Retina (tissue), 1 donor: ENCODE data around the gene PDCD1.

Experiments
- DNase-seq: peaks from one replicate; pipeline ENCODE4 v3.0.0-alpha.2; 2016

Gene PDCD1

DNA sequence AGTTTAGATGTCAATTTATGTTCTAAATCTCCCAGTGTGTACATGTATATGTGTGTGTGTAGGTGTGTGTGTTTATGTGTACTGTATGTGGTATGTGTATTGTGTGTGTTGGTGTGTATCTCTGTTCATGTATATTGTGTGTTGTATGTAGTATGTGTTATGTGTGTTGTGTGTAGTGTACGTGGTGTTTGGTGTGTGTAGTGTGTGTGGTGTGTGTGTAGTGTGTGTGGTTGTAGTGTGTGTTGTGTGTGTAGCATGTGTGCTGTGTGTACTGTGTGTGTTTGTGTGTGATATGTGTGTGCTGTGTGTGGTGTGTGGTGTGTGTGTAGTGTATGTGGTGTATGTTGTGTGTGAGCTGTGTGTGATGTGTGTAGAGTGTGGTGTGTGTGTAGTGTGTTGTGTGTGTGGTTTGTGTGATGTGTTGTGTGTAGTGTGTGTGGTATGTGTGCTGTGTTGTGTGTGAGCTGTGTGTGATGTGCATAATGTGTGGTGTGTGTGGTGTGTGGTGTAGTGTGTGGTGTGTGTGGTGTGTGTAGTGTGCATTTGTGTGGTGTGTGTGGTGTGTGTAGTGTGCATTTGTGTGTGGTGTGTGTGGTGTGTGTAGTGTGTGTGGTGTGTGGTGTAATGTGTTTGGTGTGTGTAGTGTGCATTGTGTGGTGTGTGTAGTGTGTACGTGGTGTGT is 5.6 kb upstream of the PDCD1 start:
- DNase-seq: no peak

DNA sequence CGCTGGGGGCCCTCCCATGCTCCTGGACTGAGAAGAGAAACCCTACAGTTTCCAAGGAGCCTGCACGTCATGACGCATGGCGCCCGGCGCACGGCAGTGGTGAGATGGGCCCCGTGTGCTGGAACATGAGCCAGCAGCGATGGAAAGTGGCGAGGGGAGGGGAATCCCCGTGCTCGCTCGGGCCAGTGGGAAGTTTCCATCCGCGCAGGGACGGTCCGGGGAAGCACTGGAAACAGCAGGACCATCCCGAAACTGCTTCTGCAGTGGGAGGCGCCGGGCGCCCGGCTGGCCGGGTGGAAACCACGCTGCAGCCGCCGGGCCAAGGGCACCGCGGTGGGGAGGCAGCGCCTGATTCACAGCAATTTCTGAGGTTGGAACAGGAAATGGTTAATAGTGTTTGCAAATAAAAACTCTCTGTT is 4.9 kb upstream of the PDCD1 start:
- no peak for DNase-seq

DNA sequence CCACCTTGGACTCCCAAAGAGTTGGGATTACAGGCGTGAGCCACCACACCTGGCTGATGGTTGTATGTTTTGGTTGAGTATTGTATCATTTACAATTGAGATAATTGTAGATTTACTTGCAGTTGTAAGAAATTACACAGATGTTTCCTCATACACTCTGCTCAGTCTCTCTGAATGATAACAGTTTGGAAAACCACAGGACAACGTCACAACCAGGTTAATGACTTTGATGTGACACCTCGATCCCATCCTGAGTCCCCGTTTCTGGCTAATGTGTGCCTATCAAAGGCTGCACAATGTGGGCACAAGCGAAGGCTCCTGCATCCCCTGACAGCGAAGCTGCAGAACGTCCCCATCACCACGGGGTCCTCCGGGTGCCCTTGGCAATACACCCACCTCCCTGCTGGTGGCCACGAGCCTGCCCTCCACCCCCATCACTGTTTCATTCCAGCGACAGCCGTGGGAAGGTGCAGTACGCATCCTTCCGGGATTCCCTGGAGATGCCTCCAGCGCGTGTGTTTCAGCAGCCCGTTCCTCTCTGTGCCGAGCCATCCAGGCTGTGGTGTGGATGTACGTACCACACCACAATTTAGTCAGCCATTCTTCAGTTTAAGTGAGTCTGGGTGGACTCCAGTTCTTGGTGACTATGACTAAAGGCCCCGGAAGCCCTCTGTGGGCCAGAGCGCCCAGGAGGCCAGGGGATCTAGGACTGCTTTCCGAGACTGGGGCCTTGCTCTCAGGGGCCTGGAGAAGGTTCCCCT is 4.3 kb upstream of the PDCD1 start:
- no peak for DNase-seq

DNA sequence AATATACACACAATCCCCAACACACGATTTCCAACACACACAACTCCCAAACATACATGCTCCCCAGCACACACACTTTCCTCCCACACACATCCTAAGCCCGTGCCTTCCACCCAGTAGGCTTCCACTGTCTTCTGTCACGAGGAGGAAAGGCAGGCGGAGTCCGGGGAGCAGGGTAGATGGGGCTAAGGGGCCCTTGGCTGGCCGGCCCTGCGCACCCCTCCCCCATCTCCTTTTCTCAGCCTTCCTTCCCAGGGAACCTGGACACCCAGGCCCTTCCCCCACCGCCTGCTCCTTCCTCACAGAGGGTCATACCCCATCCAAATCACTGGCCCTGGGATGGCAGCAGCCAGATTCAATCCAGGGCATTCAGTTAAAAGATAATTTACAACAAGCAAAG is 3.4 kb upstream of the PDCD1 start:
- no peak for DNase-seq

DNA sequence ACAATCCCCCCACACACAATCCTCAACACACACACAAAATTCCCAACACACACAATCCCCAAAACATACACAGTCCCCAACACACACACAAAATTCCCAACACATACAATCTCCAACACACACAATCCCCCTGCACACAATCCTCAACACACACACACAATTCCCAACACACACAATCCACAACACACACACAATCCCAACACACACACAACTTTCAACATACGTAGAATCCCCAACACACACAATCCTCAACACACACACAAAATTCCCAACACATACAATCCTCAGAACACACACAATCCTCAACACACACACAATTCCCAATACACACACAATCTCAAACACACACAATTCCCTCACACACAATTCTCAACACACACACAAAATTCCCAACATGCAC is 2.6 kb upstream of the PDCD1 start:
- no peak for DNase-seq

DNA sequence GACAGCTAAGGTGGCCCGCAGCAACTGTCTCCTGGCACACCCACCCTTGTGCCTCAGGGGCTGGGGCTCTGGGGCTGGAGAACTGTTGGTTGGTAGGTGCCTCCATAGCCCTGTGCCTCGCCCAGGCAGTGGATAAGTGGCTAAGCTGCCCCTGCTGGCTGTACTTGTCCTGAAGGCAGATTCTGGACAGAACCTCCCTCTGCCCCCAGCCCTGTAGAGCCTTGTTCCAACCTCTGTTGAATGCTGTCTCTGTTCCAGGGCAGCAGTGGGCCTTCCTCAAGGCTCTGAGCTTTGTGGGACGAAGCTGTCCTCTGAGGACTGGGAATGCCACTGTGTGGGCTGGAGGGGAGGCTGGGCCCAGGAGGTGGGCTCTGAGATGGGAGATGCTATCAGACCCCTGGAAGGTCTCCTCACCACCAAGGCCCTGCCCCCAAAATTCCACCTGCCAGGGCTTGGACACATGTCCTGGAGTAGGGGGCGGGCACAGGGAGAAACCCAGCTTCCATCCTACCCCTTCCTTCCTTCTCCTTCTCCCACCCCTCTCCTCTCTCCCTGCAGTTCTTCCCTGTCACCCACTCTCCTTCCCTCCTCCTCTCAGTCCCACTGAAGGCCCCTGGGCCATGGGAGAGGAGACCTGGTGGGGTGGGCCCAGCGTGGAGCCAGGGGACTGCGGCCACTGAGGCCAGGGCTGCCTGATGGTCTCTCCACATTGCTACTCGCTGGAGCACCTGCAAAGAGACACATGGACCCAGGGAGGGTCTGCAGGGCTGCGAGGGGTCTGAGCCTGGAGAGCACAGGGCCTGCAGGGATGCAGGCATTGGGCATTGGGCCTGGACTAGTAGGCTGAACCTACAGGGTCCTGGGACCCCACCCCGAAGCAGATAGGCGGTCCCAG is 1.7 kb upstream of the PDCD1 start:
- DNase-seq: no peak

DNA sequence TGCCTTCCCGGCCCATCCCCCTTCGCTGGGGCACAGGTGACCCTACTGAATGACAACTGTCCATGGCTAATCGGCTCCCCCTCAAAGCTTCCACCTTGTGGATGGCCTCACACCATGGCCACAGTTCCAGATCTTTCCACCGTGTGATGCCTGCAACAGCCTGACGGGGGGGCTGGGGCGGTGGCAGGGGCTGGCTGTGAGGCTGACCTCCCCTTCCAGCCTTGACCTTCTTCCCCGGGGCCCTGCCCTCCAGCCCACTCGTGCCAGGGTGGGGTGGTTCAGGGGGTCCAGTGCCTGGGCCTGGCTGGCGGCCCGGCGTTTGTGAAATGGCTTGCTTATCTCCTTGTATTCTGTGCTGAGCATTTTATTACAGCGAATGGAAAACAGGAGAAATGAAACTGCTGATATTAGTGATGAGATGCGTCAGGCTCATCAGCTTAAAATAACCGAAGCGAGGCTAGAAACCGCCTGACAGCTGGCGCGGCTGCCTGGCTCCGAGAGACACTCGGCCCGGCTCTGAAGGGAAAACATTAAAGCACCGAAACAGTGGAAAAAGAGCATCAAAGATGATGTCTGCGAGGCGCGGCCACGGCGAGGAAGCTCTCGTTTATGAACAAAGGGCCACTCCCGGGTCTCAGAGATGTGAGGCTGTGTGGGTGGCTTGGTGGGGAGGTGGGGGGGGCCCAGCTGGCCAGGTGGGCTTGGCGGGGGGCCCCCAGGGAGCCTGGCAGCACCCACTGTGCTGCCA is 916 bp upstream of the PDCD1 start:
- no peak for DNase-seq

DNA sequence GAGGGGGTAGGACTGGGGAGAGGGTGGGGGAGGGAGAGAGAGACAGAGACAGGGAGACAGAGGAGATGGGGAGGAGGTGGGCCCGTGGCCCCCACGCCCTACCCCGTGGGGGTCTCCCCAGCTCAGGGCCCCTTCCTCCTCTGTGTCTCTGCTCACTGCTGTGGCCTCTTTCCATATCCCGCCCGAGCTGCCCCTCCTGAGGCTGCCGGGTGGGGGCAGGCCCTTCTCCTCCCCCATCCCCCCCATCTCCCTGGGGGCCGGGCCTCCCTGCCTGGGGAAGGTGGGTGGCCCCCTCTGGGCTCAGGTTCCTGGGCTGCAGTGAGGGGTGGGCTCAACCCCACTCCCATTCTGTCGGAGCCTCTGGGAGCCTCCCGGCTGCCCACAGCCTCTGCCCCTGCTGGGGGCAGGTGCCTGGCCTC is 332 bp upstream of the PDCD1 start:
- DNase-seq: no peak

DNA sequence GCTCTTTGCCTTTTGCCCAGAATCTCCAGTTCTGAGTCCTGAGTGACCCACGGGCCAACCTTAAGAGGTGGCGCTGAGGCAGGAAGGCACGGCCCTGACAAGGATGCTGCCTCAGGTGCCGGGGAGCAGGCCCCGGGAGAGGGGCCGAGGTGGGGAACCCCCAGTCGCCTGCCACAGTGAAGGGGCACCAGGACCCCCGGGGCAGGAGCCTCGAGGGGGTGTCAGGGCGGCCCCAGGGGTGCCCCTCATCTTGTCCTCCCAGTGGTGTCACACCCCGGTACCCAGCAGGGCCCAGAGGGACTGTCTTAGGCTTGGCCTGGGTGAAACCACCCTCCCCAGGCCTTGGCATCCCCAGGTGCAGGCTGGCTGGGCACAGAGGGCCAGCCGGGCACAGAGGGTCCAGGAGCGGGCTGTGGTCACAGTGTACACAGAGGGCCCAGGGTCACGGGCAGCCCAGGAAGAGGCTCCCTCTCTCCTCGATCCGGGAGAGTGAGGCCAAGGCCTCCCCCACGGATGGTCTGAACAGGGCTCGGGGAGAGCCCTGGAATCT is 1.0 kb downstream of the PDCD1 start:
- DNase-seq: no peak

DNA sequence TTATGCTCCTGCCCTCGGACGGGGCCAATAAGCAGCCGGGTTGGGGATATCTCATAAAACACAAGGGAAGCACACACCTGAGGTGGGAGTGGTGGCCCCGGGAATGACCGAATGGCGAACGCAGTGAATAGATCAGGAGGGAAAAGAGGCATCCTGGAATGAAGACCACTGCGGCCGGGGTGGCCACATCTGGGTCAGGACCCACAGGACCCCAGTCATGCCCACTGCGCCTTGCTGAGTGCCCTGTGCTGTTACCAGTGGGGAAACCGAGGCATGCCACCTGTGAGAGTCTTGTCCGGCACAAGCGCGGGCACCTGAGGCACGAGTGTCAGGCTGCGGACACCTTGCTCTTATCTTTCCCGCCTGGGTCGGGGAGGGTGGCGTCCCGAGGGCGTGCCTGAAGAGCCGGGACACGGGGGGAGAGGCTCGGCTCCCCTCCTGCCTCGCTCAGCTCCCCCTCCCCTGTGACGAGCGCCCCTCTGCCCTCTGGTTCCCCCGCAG is 1.6 kb downstream of the PDCD1 start:
- no peak for DNase-seq

DNA sequence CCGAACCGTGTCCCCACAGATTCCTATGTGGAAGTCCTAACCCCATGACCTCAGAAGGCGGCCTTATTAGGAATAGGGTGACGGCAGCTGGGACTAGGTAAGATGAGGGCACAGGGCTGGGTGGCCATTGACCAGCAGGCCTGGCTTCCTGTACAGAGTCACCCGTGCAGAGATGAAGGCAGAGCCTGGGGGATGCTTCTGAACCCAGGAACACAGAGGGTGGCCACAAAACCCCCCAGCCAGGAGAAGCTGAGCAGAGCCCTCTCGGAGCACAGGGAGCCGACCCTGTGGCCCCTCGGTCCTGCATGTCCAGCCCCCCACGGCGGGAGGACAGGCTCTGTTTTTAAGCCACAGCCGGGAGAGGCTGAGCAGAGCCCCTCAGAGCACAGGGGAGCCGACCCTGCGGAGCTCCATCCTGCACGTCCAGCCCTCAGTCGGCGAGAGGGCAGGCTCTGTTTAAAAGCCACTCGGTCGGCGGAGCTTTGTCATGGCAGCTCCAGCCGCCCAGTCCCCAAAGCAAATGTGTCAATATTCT is 2.7 kb downstream of the PDCD1 start:
- DNase-seq: no peak

DNA sequence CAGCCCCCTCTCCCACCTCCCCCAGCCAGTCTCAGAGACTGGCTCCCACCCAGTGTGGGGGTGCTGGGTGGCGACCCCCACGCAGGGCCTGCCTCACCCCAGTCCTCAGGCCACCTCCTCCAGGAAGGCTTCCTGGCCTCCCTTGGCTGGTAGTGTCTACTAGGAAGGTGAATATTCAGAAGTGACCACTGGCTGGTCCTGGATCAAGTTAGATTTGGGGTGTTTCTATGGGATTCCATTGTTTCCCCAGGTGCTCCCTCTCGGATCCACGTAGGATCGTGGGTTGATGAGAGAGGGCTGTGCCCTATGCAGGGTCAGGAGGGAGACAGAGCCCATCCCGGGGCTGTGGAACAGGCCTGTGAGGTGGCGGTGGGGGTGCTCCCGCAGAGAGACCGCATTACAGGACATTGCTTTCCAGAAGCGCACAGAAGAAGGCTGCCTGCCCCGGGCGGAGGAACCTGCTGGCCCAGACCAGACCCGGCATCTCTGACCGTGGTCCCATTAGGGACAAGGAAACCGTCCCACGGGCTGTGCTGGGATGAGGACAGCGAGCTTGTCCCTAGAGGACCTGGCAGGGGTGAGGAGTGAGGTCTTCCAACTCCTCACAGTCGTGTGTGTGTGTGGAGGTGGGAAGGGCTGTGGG is 3.3 kb downstream of the PDCD1 start:
- no peak for DNase-seq

DNA sequence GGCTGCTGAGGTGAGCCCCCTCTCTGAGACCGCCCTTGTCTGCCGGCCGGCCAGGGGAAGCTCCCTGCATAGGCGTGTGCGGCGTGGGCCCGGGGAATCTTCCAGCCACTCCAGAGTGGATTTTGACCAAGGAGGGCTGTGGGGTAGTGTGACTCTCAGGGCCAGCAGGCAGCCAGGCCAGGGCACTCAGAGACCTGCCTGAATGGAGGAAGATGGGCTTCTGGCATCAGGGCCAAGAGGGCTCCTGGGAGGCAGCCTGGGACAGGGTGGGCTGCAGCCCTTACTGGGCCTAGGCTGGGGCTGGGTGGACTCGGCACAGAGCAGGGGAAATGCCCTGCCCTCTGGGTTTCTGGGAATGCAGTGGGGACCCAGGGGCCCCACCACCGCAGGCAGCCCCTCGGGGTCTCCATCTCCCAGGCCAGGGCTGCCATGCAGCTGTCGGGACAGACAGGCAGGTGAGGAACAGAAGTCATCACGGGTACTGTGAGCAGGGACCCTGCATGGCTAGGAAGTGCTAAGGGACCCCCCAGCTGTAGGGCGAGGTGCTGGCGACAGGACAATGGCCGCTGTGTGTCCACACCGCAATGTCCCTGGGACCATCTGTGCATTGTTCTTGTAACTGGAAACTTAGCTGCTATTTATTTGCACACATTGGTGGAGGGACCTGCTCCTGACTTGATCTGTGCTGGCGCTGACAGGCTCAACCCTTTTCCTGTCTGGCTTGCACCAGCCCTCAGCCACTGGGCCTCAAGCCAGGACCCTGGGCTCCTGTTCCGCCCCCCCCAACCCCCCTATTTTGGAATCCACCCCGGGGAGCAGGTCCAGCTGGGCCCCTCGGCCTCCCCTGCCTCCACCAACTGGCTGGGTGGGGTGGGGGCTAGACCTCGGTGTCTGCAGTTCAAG is 4.1 kb downstream of the PDCD1 start:
- DNase-seq: no peak

DNA sequence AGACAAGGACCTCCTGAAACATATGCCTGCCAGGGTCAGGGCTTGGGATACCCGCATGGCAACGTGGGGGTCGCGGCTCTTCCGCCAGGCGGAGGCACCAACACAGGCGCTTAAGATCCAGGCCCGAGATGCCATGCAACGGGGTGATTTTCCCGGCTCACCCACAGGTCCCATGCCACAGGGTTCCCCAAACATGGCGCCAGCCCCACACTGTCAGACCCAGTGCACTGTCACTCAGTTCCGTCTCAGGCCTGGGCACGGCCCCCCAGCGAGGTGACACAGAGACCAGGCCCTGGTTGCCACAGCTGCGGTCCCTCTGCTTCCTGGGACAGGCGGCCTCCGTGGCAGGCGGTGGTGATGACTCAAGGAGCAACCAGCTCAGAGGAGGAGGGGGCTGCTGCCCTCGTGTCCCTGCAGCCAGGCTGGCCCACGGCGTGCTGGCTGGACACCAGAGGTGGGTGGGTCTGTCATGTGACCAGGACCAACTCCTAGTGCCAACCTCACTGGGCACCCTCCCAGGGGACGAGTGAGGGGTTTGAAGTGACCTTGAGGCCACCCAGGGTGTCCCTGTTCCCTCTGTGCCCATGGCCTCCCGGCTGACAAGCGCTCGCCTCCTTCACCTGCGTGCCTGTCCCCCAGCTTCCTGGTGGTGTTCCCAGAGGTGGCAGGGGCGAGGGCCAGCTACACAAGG is 4.9 kb downstream of the PDCD1 start:
- DNase-seq: no peak

DNA sequence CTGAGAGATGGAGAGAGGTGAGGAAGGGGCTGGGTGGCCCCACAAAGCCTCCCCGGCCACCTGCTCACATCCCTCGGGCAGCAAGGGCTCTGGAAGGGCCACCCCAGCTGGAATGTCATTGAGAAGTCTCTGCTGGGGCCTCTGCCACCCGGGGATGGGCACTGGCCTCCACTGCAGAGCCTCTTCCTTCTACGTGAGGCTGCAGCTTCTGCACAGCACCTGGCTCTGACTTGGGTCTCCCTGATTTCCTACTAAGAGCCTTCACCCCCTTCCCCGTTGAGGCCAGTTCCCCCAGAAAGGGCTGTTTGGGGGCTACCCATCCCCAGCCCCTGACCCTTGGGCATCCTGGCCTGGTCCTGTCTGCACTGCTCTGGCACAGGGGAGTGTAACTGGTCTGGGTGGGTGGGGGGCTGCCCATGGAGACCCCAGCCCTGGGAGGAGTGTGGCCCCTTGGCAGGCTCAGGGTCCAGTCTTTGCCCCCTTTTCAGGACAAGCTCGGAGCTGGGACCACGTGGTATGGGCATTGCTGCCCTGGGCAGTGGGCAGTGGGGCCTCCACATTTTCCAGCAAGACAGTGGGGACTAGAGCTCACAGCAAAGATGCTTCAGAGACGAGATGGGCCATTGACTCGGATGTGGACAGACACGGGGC is 5.6 kb downstream of the PDCD1 start:
- no peak for DNase-seq

DNA sequence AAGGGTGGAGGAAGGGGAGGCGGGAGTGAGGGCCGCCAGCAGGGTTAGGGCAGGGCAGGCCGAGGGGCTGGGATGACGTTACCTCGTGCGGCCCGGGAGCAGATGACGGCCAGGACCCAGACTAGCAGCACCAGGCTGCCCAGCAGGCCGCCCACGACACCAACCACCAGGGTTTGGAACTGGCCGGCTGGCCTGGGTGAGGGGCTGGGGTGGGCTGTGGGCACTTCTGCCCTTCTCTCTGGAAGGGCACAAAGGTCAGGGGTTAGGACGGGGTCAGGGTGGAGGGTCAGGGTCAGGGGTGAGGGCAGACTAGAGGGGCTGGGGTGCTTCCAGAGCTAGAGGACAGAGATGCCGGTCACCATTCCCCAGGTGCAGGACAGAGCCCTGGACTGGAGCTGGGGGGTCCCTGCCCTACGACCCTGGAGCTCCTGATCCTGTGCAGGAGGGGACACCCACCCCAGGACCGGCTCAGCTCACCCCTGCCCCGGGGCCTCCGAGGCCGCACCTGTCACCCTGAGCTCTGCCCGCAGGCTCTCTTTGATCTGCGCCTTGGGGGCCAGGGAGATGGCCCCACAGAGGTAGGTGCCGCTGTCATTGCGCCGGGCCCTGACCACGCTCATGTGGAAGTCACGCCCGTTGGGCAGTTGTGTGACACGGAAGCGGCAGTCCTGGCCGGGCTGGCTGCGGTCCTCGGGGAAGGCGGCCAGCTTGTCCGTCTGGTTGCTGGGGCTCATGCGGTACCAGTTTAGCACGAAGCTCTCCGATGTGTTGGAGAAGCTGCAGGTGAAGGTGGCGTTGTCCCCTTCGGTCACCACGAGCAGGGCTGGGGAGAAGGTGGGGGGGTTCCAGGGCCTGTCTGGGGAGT is 6.3 kb downstream of the PDCD1 start:
- DNase-seq: no peak

DNA sequence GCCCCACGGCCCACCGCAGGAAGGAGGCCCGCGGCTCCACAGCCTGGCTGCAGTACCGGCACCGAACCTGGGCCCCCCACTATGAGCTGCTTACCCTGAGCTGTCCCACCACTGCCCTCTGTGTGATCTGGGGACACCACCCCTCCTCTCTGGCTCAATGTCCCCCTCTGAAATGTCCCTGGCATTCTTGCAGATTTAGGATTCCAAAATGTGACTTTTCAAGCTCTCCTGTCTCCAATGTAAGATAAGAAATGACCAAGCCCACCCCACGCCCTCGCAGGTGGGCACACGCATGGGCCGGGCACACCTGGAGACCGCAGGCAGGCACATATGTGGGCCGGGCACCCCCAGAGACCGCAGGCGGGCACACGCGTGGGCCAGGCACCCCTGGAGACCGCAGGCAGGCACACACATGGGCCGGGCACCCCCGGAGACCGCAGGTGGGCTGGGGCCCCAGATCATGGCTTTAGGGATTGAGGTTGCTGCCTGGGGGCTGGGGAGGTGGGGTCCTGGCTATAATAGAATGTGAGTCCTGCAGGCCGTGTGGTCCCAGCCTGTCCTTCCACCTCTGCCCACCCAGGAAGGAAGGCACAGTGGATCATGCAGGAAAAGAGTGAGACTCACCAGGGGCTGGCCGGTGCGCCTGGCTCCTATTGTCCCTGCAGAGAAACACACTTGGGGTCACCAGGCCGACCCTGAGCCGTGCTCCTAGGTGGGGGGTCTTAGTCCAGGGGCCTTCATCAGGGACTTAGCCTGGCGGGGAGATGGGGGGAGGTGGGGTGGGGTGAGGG is 7.2 kb downstream of the PDCD1 start:
- no peak for DNase-seq
